ENCODE measurements around the gene CRELD1. TPM values are rescaled to one million over a fixed set of nuclear protein-coding genes. Genes with fewer than 3 reads are reported as not detected.
A peak's percentile ranks its signal among the peaks of the same experiment; 100 is the strongest.

CRELD1 gene
- polyA plus RNA-seq, 1 of the 3 experiments (the other 2 are of a cell fraction): 77.6 TPM

DNA sequence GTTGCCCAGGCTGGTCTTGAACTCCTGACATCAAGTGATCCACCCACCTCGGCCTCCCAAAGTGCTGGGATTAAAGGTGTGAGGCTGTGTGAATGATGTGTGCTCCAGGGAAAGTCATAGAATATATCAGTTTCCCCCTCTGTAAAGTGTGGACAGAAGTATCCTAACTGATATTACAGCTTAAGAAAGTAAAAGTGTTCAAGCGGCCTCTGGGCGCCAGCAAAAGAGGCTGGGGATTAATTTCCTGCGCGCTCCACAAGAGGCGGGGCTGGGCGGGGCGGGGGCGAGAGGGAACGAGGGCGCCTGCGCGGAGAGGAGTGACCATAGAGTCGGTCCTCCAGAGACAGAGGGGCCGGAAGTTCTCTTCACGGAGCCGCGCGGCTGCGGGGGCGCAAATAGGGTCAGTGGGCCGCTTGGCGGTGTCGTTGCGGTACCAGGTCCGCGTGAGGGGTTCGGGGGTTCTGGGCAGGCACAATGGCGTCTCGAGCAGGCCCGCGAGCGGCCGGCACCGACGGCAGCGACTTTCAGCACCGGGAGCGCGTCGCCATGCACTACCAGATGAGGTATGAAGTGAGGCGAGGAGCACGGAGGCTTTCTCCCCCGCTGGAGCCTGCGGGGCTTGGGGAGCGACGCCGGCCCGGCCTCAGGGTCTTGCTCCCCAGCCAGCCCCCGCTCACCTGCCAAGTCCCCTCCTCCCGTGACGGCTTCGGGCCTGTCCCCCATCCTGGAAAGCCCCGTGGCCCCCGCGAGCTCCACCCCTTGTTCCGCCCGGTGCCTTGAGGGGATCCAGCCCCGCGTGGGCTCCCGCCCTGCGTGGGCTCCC, 43.2 kb upstream of the CRELD1 start, which contains the start of gene JAGN1 (continued):
- TF ChIP-seq SIN3A (IDR thresholded peaks at IDR 0.05; ENCODE audit: borderline replicate concordance, low read depth, low read length) (0 out of 2 replicates have a peak, but pooled peaks have one; percentile 12), RFX5 (IDR thresholded peaks at IDR 0.05; ENCODE audit: low read length) (no peak), SMC3 (IDR thresholded peaks at IDR 0.05; ENCODE audit: low read depth, low read length) (no peak), FOXJ3 (CRISPR knock-in tag; IDR thresholded peaks at IDR 0.05) (no peak), ELF1 (IDR thresholded peaks at IDR 0.05) (peak; percentile 87), YY1 (IDR thresholded peaks at IDR 0.05; ENCODE audit: low read depth) (peak; percentile 17; the same call in 1 of the 2 replicates), EP300 (IDR thresholded peaks at IDR 0.05; ENCODE audit: borderline replicate concordance in 1 of 2, low read depth in 1 of 2, low read length in 1 of 2) (peak in 1 of 2 experiments; percentile 15; a peak in 1 of 4 replicates), FOXM1 (IDR thresholded peaks at IDR 0.05; ENCODE audit: low read depth) (no peak)
- TF ChIP-seq, protein P1, sequence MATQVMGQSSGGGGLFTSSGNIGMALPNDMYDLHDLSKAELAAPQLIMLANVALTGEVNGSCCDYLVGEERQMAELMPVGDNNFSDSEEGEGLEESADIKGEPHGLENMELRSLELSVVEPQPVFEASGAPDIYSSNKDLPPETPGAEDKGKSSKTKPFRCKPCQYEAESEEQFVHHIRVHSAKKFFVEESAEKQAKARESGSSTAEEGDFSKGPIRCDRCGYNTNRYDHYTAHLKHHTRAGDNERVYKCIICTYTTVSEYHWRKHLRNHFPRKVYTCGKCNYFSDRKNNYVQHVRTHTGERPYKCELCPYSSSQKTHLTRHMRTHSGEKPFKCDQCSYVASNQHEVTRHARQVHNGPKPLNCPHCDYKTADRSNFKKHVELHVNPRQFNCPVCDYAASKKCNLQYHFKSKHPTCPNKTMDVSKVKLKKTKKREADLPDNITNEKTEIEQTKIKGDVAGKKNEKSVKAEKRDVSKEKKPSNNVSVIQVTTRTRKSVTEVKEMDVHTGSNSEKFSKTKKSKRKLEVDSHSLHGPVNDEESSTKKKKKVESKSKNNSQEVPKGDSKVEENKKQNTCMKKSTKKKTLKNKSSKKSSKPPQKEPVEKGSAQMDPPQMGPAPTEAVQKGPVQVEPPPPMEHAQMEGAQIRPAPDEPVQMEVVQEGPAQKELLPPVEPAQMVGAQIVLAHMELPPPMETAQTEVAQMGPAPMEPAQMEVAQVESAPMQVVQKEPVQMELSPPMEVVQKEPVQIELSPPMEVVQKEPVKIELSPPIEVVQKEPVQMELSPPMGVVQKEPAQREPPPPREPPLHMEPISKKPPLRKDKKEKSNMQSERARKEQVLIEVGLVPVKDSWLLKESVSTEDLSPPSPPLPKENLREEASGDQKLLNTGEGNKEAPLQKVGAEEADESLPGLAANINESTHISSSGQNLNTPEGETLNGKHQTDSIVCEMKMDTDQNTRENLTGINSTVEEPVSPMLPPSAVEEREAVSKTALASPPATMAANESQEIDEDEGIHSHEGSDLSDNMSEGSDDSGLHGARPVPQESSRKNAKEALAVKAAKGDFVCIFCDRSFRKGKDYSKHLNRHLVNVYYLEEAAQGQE (IDR thresholded peaks at IDR 0.05; ENCODE audit: low read depth, low read length): peak; percentile 26; the same call in 1 of the 2 replicates
- TF ChIP-seq, protein P2, sequence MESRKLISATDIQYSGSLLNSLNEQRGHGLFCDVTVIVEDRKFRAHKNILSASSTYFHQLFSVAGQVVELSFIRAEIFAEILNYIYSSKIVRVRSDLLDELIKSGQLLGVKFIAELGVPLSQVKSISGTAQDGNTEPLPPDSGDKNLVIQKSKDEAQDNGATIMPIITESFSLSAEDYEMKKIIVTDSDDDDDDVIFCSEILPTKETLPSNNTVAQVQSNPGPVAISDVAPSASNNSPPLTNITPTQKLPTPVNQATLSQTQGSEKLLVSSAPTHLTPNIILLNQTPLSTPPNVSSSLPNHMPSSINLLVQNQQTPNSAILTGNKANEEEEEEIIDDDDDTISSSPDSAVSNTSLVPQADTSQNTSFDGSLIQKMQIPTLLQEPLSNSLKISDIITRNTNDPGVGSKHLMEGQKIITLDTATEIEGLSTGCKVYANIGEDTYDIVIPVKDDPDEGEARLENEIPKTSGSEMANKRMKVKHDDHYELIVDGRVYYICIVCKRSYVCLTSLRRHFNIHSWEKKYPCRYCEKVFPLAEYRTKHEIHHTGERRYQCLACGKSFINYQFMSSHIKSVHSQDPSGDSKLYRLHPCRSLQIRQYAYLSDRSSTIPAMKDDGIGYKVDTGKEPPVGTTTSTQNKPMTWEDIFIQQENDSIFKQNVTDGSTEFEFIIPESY (IDR thresholded peaks at IDR 0.05; ENCODE audit: borderline replicate concordance, low read depth): no peak
- TF ChIP-seq, protein P3, sequence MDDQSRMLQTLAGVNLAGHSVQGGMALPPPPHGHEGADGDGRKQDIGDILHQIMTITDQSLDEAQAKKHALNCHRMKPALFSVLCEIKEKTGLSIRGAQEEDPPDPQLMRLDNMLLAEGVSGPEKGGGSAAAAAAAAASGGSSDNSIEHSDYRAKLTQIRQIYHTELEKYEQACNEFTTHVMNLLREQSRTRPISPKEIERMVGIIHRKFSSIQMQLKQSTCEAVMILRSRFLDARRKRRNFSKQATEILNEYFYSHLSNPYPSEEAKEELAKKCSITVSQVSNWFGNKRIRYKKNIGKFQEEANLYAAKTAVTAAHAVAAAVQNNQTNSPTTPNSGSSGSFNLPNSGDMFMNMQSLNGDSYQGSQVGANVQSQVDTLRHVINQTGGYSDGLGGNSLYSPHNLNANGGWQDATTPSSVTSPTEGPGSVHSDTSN (IDR thresholded peaks at IDR 0.05): peak; percentile 15; the same call in 1 of the 2 replicates
